Middle frontal gyrus (tissue), 1 donor: ENCODE measurements around the gene SLC35F4.

Source experiments
- DNase-seq: peaks from one replicate; pipeline ENCODE4 v3.0.0-alpha.2; 2015; ENCODE audit warnings: low spot score; ENCODE audit errors: extremely low spot score

The SLC35F4 gene

GRCh38 chr14:57637901-57638300 is 228.0 kb downstream of the SLC35F4 start:
- DNase-seq, result no peak

- no peak for DNase-seq
Measured at GRCh38 chr14:57634335-57634734, 231.6 kb downstream of the SLC35F4 start.

GRCh38 chr14:57632649-57633048 is 233.2 kb downstream of the SLC35F4 start:
- DNase-seq, result no peak

- no peak for DNase-seq
Measured at GRCh38 chr14:57617510-57617909, 248.4 kb downstream of the SLC35F4 start.

GRCh38 chr14:57612946-57613345 is 252.9 kb downstream of the SLC35F4 start:
- no peak for DNase-seq

- DNase-seq, result no peak
Measured at GRCh38 chr14:57611555-57612075, 254.3 kb downstream of the SLC35F4 start.

GRCh38 chr14:57610631-57611030 is 255.3 kb downstream of the SLC35F4 start:
- DNase-seq, result no peak

- no peak for DNase-seq
Measured at GRCh38 chr14:57609192-57610075, 256.5 kb downstream of the SLC35F4 start.

GRCh38 chr14:57607086-57607485 is 258.8 kb downstream of the SLC35F4 start:
- DNase-seq, result no peak

- DNase-seq, result no peak
Measured at GRCh38 chr14:57583396-57583795, 282.5 kb downstream of the SLC35F4 start.

GRCh38 chr14:57582746-57583145 is 283.1 kb downstream of the SLC35F4 start:
- no peak for DNase-seq

GRCh38 chr14:57578801-57579200 is 287.1 kb downstream of the SLC35F4 start:
- no peak for DNase-seq

- DNase-seq, result no peak
Measured at GRCh38 chr14:57576498-57576897, 289.4 kb downstream of the SLC35F4 start.

GRCh38 chr14:57575482-57575881 is 290.4 kb downstream of the SLC35F4 start:
- DNase-seq, result no peak

GRCh38 chr14:57574617-57575288 is 291.1 kb downstream of the SLC35F4 start:
- DNase-seq, result no peak

- no peak for DNase-seq
Measured at GRCh38 chr14:57573173-57573572, 292.7 kb downstream of the SLC35F4 start.

GRCh38 chr14:57568554-57568953 is 297.3 kb downstream of the SLC35F4 start:
- no peak for DNase-seq

- no peak for DNase-seq
Measured at GRCh38 chr14:57567220-57567619, 298.7 kb downstream of the SLC35F4 start.

- DNase-seq, result no peak
Measured at GRCh38 chr14:57560681-57561080, 305.2 kb downstream of the SLC35F4 start.

- no peak for DNase-seq
Measured at GRCh38 chr14:57559576-57559975, 306.3 kb downstream of the SLC35F4 start.

GRCh38 chr14:57549765-57550420 is 316.0 kb downstream of the SLC35F4 start:
- DNase-seq, result no peak

GRCh38 chr14:57549016-57549564 is 316.8 kb downstream of the SLC35F4 start:
- no peak for DNase-seq
